Stomach (tissue), 4 donors: ENCODE data around the gene SRP19.

Source experiments
- CTCF ChIP-seq, 7 experiments: fragments of 450-650 bp in 4 of 7; fragments of 200-600 bp in 3 of 7; sonication (generic) in 3 of 7; IDR thresholded peaks; one replicate each; pipeline ENCODE4 v1.5.1; 2016 to 2019; ENCODE audit warnings: antibody characterized with exemption in 7 of 7, control low read depth in 2 of 7, mild to moderate bottlenecking in 1 of 7
- POLR2A ChIP-seq, 4 donors: fragments of 450-650 bp; IDR thresholded peaks; one replicate each; pipeline ENCODE4 v1.6.1; 2016; ENCODE audit warnings: antibody characterized with exemption in 4 of 4, control low read depth in 2 of 4, mild to moderate bottlenecking in 1 of 4, moderate library complexity in 1 of 4

- no peak for TF ChIP-seq CTCF (IDR thresholded peaks at IDR 0.05)
- TF ChIP-seq POLR2A (IDR thresholded peaks at IDR 0.05), result no peak
Observed at GRCh38 chr5:112878101-112878500, 17.0 kb downstream of the SRP19 start.
